ENCODE data around the gene RNU5B-1. TPM values are rescaled to one million over a fixed set of nuclear protein-coding genes. Genes with fewer than 3 reads are reported as not detected.
"Not testable (repeated sequence)": the region's sequence is repeated elsewhere in the genome, so short reads cannot be mapped to it uniquely, and the experiment has no call there.

Gene RNU5B-1
- total RNA-seq, 2 donors from 2014 or later = not detected

GRCh38 chr15:65347756-65348155 is 43.3 kb downstream of the RNU5B-1 start:
- not testable (repeated sequence) for H3K27ac Mint-ChIP-seq; H3K4me3 Mint-ChIP-seq; H3K36me3 Mint-ChIP-seq (ENCODE audit: insufficient read depth in 2 of 2); H3K4me1 Mint-ChIP-seq (ENCODE audit: low read depth); DNase-seq; H3K27me3 Mint-ChIP-seq (ENCODE audit: low read depth); H3K9me3 Mint-ChIP-seq; ATAC-seq (replicated peaks in 1 of 2)

DNA sequence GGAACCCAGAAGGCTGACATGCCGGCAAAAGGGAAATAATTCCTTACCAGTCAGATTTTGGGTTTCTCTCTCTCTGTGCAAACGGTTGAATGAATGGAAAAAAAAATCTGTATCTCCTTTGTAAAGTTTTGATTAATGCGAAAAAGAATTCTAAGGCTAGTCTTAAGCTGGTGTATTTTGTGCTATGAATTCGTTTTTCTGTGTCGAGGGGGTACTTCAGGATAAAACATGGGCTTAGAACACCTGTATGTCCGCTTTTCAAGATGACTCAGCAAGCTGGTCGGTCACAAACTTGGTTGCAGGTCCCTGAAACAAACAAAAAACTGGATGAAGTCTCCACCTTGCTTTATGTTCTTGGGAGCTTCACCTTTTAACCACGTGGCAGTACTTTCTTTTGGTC is 44.9 kb downstream of the RNU5B-1 start:
- Mint-ChIP-seq H3K9me3 (peaks cover 2 to 5% of the 10 kb centered on the region in 2 donors), H3K4me1 (ENCODE audit: low read depth) (no peaks in the 10 kb centered on the region), H3K27ac (no peak overlapping the region), H3K27me3 (ENCODE audit: low read depth) (peaks cover 19% of the 10 kb centered on the region), H3K4me3 (no peak overlapping the region), H3K36me3 (ENCODE audit: insufficient read depth in 2 of 2) (peaks cover 1 to 15% of the 10 kb centered on the region in 2 donors)
- DNase-seq = no peak
- ATAC-seq (replicated peaks in 1 of 2) = no peak

- not testable (repeated sequence) for DNase-seq; H3K4me1 Mint-ChIP-seq (ENCODE audit: low read depth); ATAC-seq (replicated peaks in 1 of 2); H3K4me3 Mint-ChIP-seq; H3K9me3 Mint-ChIP-seq; H3K27ac Mint-ChIP-seq
- Mint-ChIP-seq H3K36me3 (ENCODE audit: insufficient read depth in 2 of 2) (peaks cover 5 to 22% of the 10 kb centered on the region in 2 donors), H3K27me3 (ENCODE audit: low read depth) (peaks cover 33% of the 10 kb centered on the region)
Observed at GRCh38 chr15:65351972-65352371, 47.5 kb downstream of the RNU5B-1 start.

Other genes starting within 250 kb of the RNU5B-1 start
- not detected for gene RASL12, start 236.7 kb upstream of the RNU5B-1 start, total RNA-seq
- gene KBTBD13, start 227.9 kb upstream of the RNU5B-1 start, total RNA-seq = not detected
- gene UBAP1L, start 189.5 kb upstream of the RNU5B-1 start, total RNA-seq = 1 to 10 TPM; 5.2 to 6.3 TPM
- gene PDCD7, start 170.9 kb upstream of the RNU5B-1 start, total RNA-seq = 10 to 100 TPM; 47.4 to 49.0 TPM
- gene CLPX, start 119.3 kb upstream of the RNU5B-1 start, total RNA-seq = 10 to 100 TPM; 61.9 to 64.5 TPM
- under 1 TPM in 1 of 2 donors, not detected in 1; 0.05 TPM for gene CILP, start 93.2 kb upstream of the RNU5B-1 start, total RNA-seq
- 10 to 100 TPM; 25.4 to 31.9 TPM for gene PARP16, start 17.8 kb upstream of the RNU5B-1 start, total RNA-seq
- not detected for gene RNU5A-1, start 8.6 kb upstream of the RNU5B-1 start, total RNA-seq
- gene IGDCC3, start 73.3 kb downstream of the RNU5B-1 start, total RNA-seq = not detected
- under 1 TPM; 0.12 to 0.56 TPM for gene IGDCC4, start 118.3 kb downstream of the RNU5B-1 start, total RNA-seq
- 10 to 100 TPM; 36.1 to 38.6 TPM for gene DPP8, start 213.0 kb downstream of the RNU5B-1 start, total RNA-seq
- gene HACD3, start 225.8 kb downstream of the RNU5B-1 start, total RNA-seq = 10 to 100 TPM; 28.3 to 40.8 TPM